OCI-LY7 (cell line): ENCODE measurements around the gene HBE1.

Experiments used
- EZH2phosphoT487 ChIP-seq: fragments of 200-600 bp; sonication (generic); IDR thresholded peaks from 2 replicates; pipeline ENCODE4 v1.6.1; 2018; ENCODE audit warnings: low read depth, borderline replicate concordance, mild to moderate bottlenecking, mixed run types, antibody characterized with exemption, low read length, moderate library complexity, mixed read lengths
- TF ChIP-seq, protein P1 (sequence below): fragments of 200-600 bp; sonication (generic); conservative IDR thresholded peaks from 2 replicates; pipeline ENCODE4 v1.5.1; 2014; ENCODE audit warnings: mild to moderate bottlenecking, antibody characterized with exemption, low read length, moderate library complexity, mixed read lengths

DNA sequence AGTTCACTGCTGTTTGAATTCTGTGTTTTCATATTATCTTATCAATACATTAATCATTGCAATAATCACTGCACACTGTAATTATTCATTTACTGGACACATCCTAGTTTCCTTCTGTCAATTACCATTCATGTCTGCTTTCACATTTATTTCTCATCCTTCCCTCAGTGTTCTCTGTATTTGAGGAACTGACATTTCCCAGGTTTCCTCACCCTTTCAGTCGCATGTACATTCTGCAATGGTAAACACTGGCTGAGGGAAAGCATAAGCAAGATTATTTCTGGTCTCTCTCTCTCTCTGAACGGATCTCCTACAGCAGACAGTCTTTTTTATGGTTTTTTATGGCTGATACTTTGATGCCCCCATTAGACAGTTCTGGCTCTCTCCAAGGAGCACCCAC is 31.3 kb downstream of the HBE1 start:
- TF ChIP-seq, protein P1, sequence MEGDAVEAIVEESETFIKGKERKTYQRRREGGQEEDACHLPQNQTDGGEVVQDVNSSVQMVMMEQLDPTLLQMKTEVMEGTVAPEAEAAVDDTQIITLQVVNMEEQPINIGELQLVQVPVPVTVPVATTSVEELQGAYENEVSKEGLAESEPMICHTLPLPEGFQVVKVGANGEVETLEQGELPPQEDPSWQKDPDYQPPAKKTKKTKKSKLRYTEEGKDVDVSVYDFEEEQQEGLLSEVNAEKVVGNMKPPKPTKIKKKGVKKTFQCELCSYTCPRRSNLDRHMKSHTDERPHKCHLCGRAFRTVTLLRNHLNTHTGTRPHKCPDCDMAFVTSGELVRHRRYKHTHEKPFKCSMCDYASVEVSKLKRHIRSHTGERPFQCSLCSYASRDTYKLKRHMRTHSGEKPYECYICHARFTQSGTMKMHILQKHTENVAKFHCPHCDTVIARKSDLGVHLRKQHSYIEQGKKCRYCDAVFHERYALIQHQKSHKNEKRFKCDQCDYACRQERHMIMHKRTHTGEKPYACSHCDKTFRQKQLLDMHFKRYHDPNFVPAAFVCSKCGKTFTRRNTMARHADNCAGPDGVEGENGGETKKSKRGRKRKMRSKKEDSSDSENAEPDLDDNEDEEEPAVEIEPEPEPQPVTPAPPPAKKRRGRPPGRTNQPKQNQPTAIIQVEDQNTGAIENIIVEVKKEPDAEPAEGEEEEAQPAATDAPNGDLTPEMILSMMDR = no peak
- no peak for TF ChIP-seq EZH2phosphoT487
